NK-92 (cell line): ENCODE measurements around the gene OXSR1.

Experiments
- DNase-seq: peaks from one replicate; lab custom pipeline; 2025; ENCODE audit not compliant: unreplicated experiment; lab: John Stamatoyannopoulos, UW

Gene OXSR1

GRCh38 chr3:38297947-38298711 is 132.8 kb downstream of the OXSR1 start:
- no peak for DNase-seq
